ENCODE results near the gene GNAQ. TPM values are rescaled to one million over a fixed set of nuclear protein-coding genes. Genes with fewer than 3 reads are reported as not detected.
"Not testable (repeated sequence)": the region's sequence is repeated elsewhere in the genome, so short reads cannot be mapped to it uniquely, and the experiment has no call there.

Gene GNAQ
- total RNA-seq, 3 donors from 2014 or later (not counting 1 experiment from before 2014, with no cell fraction given), result 17.8 to 51.6 (median 24.5) TPM

- Mint-ChIP-seq H3K4me3 (no peak overlapping the region), H3K4me1 (peaks cover 19 to 20% of the 10 kb centered on the region in 2 donors), H3K9me3 (peaks cover 0 to 3% of the 10 kb centered on the region in 2 donors), H3K27me3 (ENCODE audit: low read depth in 2 of 2) (no peaks in the 10 kb centered on the region), H3K36me3 (peaks cover 3% of the 10 kb centered on the region), H3K27ac (no peak overlapping the region)
- intact Hi-C loops (cut with micrococcal nuclease), result no loop called here
- Histone ChIP-seq H3K4me1 (ENCODE audit: control insufficient read depth, insufficient read depth, low read length) (peaks cover 18% of the 10 kb centered on the region), H3K4me3 (ENCODE audit: low read length) (no peak overlapping the region), H3K36me3 (ENCODE audit: control insufficient read depth, insufficient read depth, low read length) (no peaks in the 10 kb centered on the region), H3K27me3 (ENCODE audit: control insufficient read depth, insufficient read depth, low read length) (peaks cover 2% of the 10 kb centered on the region), H3K27ac (ENCODE audit: low read length) (no peak overlapping the region), H3K9me3 (ENCODE audit: control insufficient read depth, insufficient read depth, low read length) (no peaks in the 10 kb centered on the region)
- no peak for ATAC-seq
- WGBS (ENCODE audit: insufficient coverage), result 86% methylated on average over 3 of the region's 3 CpGs
- TF ChIP-seq CTCF (IDR thresholded peaks at IDR 0.05), result no peak
- no peak for DNase-seq
These were observed 41.1 kb upstream of the GNAQ start for GRCh38 chr9:78072586-78073199.

DNA sequence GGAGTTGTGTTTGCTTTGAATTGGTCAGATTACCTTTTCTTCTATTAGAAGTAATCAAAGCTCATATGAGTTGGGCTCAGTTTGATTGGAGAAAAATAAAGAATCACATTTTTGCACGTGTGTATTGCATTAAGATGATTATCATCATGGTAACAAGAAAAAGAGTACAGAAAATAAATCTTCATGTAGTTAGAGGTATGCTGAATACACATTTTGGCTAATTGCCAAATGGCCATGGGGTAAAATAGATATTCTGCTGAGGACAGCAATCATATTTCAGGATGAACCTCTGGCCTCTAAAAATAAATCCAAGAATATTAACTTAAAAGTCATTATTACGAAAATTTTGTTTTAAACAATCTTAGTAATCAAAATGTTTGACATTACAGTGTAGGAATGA lies 38.9 kb upstream of the GNAQ start:
- Mint-ChIP-seq H3K4me1 (peaks cover 19 to 20% of the 10 kb centered on the region in 2 donors), H3K36me3 (no peaks in the 10 kb centered on the region), H3K4me3 (no peak overlapping the region), H3K27me3 (ENCODE audit: low read depth in 2 of 2) (no peaks in the 10 kb centered on the region), H3K27ac (no peak overlapping the region), H3K9me3 (no peaks in the 10 kb centered on the region)
- intact Hi-C loops (cut with micrococcal nuclease), result no loop called here
- DNase-seq (no peak), ATAC-seq (no peak)
- no peaks in the 10 kb centered on the region for H3K36me3 ChIP-seq (ENCODE audit: control insufficient read depth, insufficient read depth, low read length)
- TF ChIP-seq CTCF (IDR thresholded peaks at IDR 0.05), result no peak
- no peaks in the 10 kb centered on the region for H3K9me3 ChIP-seq (ENCODE audit: control insufficient read depth, insufficient read depth, low read length)
- H3K4me1 ChIP-seq (ENCODE audit: control insufficient read depth, insufficient read depth, low read length), result peaks cover 16% of the 10 kb centered on the region
- H3K27ac ChIP-seq (ENCODE audit: low read length), result no peak overlapping the region
- H3K27me3 ChIP-seq (ENCODE audit: control insufficient read depth, insufficient read depth, low read length), result peaks cover 2% of the 10 kb centered on the region
- WGBS (ENCODE audit: insufficient coverage), result 80% methylated on average over 1 of the region's 2 CpGs
- no peak overlapping the region for H3K4me3 ChIP-seq (ENCODE audit: low read length)

DNA sequence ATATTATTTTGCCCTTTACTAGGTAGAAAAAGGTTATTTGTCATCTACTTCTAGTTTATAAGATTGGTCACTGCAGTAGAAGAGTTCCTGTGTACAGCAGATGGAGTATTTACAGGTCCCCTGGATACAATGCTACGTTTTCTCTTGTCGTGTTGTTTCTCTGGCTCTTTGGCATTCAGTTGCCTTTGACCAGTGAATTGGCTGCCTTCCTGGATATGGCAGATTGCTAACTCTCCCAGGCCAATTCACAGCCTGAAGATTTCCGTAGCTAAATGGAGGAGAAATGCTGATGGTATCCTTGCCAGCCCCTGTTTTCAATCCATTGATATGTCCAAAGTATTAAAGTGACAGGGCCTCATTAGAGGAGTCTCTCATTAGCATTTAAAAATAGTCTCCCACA lies 32.5 kb upstream of the GNAQ start:
- Histone ChIP-seq H3K4me3 (ENCODE audit: low read length) (no peak overlapping the region), H3K4me1 (ENCODE audit: control insufficient read depth, insufficient read depth, low read length) (no peaks in the 10 kb centered on the region), H3K9me3 (ENCODE audit: control insufficient read depth, insufficient read depth, low read length) (no peaks in the 10 kb centered on the region), H3K27me3 (ENCODE audit: control insufficient read depth, insufficient read depth, low read length) (no peaks in the 10 kb centered on the region), H3K27ac (ENCODE audit: low read length) (no peak overlapping the region), H3K36me3 (ENCODE audit: control insufficient read depth, insufficient read depth, low read length) (no peaks in the 10 kb centered on the region)
- WGBS (ENCODE audit: insufficient coverage), result 96% methylated on average over 3 of the region's 3 CpGs
- Mint-ChIP-seq H3K36me3 (no peaks in the 10 kb centered on the region), H3K4me1 (no peaks in the 10 kb centered on the region), H3K4me3 (no peak overlapping the region), H3K9me3 (peaks cover 0 to 4% of the 10 kb centered on the region in 2 donors), H3K27me3 (ENCODE audit: low read depth in 2 of 2) (no peaks in the 10 kb centered on the region), H3K27ac (no peak overlapping the region)
- intact Hi-C loops (cut with micrococcal nuclease), result no loop called here
- DNase-seq (no peak), ATAC-seq (no peak)
- no peak for TF ChIP-seq CTCF (IDR thresholded peaks at IDR 0.05)

DNA sequence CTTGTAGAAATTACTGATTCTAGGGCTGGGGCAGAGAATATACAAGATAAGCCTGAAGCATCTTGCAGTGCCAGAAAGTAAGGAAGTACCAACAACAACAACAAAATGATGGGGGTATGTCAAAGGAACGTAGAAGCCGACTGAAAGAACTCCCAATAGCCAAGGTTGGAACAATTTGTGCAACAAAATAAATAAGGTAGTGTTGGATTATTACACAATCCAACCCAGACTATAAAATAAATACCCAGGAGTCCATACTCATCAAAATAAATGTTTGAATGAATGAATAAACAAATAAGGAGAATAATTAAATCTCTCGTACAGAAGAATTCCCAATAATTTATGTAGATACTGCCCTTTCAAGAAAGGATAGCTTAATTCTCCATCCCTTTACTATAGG lies 31.1 kb upstream of the GNAQ start:
- Histone ChIP-seq H3K27me3 (ENCODE audit: control insufficient read depth, insufficient read depth, low read length) (no peaks in the 10 kb centered on the region), H3K4me1 (ENCODE audit: control insufficient read depth, insufficient read depth, low read length) (no peaks in the 10 kb centered on the region), H3K27ac (ENCODE audit: low read length) (no peak overlapping the region), H3K4me3 (ENCODE audit: low read length) (no peak overlapping the region), H3K9me3 (ENCODE audit: control insufficient read depth, insufficient read depth, low read length) (no peaks in the 10 kb centered on the region), H3K36me3 (ENCODE audit: control insufficient read depth, insufficient read depth, low read length) (no peaks in the 10 kb centered on the region)
- ATAC-seq (no peak), DNase-seq (no peak)
- H3K27ac Mint-ChIP-seq, result no peak overlapping the region
- H3K36me3 Mint-ChIP-seq, result no peaks in the 10 kb centered on the region
- no peak for TF ChIP-seq CTCF (IDR thresholded peaks at IDR 0.05)
- peaks cover 0 to 4% of the 10 kb centered on the region in 2 donors for H3K9me3 Mint-ChIP-seq
- no peaks in the 10 kb centered on the region for H3K4me1 Mint-ChIP-seq
- no peaks in the 10 kb centered on the region for H3K27me3 Mint-ChIP-seq (ENCODE audit: low read depth in 2 of 2)
- WGBS (ENCODE audit: insufficient coverage), result 100% methylated on average over 1 of the region's 3 CpGs
- H3K4me3 Mint-ChIP-seq, result no peak overlapping the region
- intact Hi-C loops (cut with micrococcal nuclease), result no loop called here

DNA sequence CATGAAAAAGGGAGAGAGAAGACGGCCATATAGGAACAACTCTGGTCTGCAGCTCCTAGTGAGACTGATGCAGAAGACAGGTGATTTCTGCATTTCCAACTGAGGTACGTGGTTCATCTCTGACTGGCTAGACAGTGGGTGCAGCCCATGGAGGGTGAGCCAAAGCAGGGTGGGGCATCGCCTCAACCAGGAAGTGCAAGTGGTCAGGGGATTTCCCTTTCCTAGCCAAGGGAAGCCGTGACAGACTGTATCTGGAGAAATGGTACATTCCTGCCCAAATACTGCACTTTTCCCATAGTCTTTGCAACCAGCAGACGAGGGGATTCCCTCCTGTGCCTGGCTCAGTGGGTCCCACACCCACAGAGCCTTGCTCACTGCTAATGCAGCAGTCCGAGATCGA lies 22.6 kb upstream of the GNAQ start:
- H3K27me3 ChIP-seq (ENCODE audit: control insufficient read depth, insufficient read depth, low read length); H3K27ac Mint-ChIP-seq; H3K4me3 ChIP-seq (ENCODE audit: low read length); H3K27me3 Mint-ChIP-seq (ENCODE audit: low read depth in 2 of 2); H3K9me3 ChIP-seq (ENCODE audit: control insufficient read depth, insufficient read depth, low read length); H3K36me3 Mint-ChIP-seq; H3K27ac ChIP-seq (ENCODE audit: low read length); intact Hi-C loops (cut with micrococcal nuclease); H3K9me3 Mint-ChIP-seq; H3K36me3 ChIP-seq (ENCODE audit: control insufficient read depth, insufficient read depth, low read length): not testable (repeated sequence)
- Mint-ChIP-seq H3K4me1 (peaks cover 14 to 18% of the 10 kb centered on the region in 2 donors), H3K4me3 (peak overlapping the region; percentile 68)
- DNase-seq (peak in 1 of 2 donors; percentile 62), ATAC-seq (peak in 1 of 3 donors; percentile 56)
- peaks cover 19% of the 10 kb centered on the region for H3K4me1 ChIP-seq (ENCODE audit: control insufficient read depth, insufficient read depth, low read length)
- WGBS (ENCODE audit: insufficient coverage), result 46% methylated on average over 7 of the region's 7 CpGs

Measured in natural killer cell (primary cell).